Measurements from ENCODE around the gene EMX1. TPM values are rescaled to one million over a fixed set of nuclear protein-coding genes. Genes with fewer than 3 reads are reported as not detected.

EMX1 gene
- polyA plus RNA-seq, 3 donors, result not detected

DNA sequence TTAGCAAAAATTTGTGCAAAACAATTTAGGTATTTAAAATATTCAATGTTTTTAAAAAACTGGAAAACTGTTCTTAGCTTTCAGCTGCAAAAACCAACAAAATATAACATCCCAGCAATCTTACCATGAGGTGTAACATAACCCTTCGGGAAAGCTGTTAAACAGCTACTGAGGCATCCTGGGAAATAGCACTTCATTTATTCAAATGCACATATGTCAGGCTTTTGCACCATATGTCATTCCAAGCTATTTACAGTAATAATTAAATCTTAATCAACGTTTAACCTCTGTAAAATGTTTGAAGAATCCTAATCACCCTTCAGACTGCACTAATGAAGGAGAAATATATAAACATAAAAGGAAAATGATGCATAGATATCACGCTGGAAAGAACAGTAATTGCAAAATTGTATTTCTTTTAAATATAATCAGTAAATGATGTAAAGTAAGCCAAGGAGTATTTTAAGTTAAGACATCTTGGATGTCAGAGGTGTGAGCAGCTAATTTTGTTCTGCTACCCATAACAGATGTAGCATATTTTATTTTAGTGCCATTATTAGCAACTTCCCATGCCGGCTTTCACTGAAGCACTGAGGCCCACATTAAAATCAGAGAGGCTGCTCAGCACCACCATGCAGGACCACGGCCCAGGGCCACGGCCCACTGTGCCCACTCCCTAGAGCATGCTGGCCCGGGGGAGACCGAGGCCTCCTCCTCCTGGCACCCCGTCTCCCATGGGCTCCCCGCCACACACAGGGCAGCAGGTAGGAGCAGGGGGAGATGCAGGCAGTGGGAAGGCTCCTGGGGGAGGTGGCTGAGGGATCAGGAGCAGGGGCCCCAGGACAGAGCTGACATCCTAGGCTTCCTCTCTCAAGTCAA lies 30.9 kb downstream of the EMX1 start:
- H3K27ac Mint-ChIP-seq, result no peak overlapping the region
- 98% methylated on average over 6 of the region's 10 CpGs for WGBS (ENCODE audit: insufficient coverage)
- H3K9me3 Mint-ChIP-seq, result peaks cover 0 to 2% (median 0%) of the 10 kb centered on the region in 7 donors

DNA sequence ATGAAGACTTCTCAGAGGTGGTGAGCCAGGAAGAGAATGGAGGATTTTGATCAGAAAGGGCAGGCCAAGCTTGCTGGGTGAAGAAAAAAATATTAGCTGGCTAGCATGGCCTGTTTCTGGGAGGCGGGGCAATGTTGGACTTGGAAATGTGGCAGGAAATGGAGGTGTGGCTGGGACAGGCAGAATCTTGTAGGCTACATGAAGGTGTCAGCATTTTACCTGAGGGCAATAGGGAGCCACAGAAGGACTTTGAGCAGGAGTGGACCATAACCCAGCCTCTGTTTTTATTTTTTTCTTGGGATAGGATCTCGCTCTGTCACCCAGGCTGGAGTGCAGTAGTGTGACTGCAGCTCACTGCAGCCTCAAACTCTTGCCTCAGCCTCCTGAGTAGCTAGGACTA lies 31.7 kb downstream of the EMX1 start:
- no peak overlapping the region for H3K27ac Mint-ChIP-seq
- H3K27me3 ChIP-seq (ENCODE audit: control insufficient read depth in 2 of 2, insufficient read depth in 2 of 2, low read length in 2 of 2), result no peaks in the 10 kb centered on the region
- H4K20me1 ChIP-seq (ENCODE audit: insufficient read depth, low read length), result no peaks in the 10 kb centered on the region
- WGBS (ENCODE audit: insufficient coverage), result 89% methylated on average over 1 of the region's 2 CpGs
- intact Hi-C loops (cut with micrococcal nuclease), result no loop called here
- no peaks in the 10 kb centered on the region for H3K79me2 ChIP-seq (ENCODE audit: insufficient read depth, low read length)
- no peak overlapping the region for H3K4me3 ChIP-seq (replicated peaks in 1 of 3; ENCODE audit: low read depth in 2 of 3, low read length in 3 of 3)
- peaks cover 5 to 6% of the 10 kb centered on the region in 2 donors for H3K4me1 ChIP-seq (ENCODE audit: control insufficient read depth in 1 of 2, insufficient read depth in 2 of 2, low read length in 2 of 2)
- H3K4me1 Mint-ChIP-seq, result peaks cover 8% of the 10 kb centered on the region
- H3K9me3 Mint-ChIP-seq, result peaks cover 0 to 2% (median 0%) of the 10 kb centered on the region in 7 donors
- H3K36me3 ChIP-seq (replicated peaks in 1 of 2; ENCODE audit: control insufficient read depth in 1 of 2, insufficient read depth in 2 of 2, low read length in 2 of 2), result peaks cover 12 to 42% of the 10 kb centered on the region in 2 donors
- TF ChIP-seq, protein P1, sequence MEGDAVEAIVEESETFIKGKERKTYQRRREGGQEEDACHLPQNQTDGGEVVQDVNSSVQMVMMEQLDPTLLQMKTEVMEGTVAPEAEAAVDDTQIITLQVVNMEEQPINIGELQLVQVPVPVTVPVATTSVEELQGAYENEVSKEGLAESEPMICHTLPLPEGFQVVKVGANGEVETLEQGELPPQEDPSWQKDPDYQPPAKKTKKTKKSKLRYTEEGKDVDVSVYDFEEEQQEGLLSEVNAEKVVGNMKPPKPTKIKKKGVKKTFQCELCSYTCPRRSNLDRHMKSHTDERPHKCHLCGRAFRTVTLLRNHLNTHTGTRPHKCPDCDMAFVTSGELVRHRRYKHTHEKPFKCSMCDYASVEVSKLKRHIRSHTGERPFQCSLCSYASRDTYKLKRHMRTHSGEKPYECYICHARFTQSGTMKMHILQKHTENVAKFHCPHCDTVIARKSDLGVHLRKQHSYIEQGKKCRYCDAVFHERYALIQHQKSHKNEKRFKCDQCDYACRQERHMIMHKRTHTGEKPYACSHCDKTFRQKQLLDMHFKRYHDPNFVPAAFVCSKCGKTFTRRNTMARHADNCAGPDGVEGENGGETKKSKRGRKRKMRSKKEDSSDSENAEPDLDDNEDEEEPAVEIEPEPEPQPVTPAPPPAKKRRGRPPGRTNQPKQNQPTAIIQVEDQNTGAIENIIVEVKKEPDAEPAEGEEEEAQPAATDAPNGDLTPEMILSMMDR (IDR thresholded peaks at IDR 0.05), result no peak
- H3K36me3 Mint-ChIP-seq, result peaks cover 58 to 75% of the 10 kb centered on the region in 2 donors
- no peak for DNase-seq
- H3K27ac ChIP-seq (ENCODE audit: low read depth in 1 of 2, low read length in 2 of 2), result no peak overlapping the region
- no peak overlapping the region for H3K9ac ChIP-seq (ENCODE audit: insufficient read depth, low read length, poor library complexity, severe bottlenecking)
- no peaks in the 10 kb centered on the region for H3K9me3 ChIP-seq (replicated peaks in 1 of 2; ENCODE audit: control insufficient read depth in 1 of 2, insufficient read depth in 1 of 2, low read length in 2 of 2)
- H3K4me3 Mint-ChIP-seq, result no peak overlapping the region
- no peak overlapping the region for H3K4me2 ChIP-seq (replicated peaks; ENCODE audit: extremely low read depth, low read length, poor library complexity, severe bottlenecking)
- H3K27me3 Mint-ChIP-seq (ENCODE audit: low read depth in 3 of 3), result peaks cover 2 to 5% (median 3%) of the 10 kb centered on the region in 3 donors
- no peak overlapping the region for H2AFZ ChIP-seq (ENCODE audit: insufficient read depth, low read depth, low read length, poor library complexity, severe bottlenecking)

More for the DNA sequence above, 30.9 kb downstream of the EMX1 start:
- Histone ChIP-seq H3K36me3 (replicated peaks in 1 of 2; ENCODE audit: control insufficient read depth in 1 of 2, insufficient read depth in 2 of 2, low read length in 2 of 2) (peaks cover 19 to 49% of the 10 kb centered on the region in 2 donors), H3K79me2 (ENCODE audit: insufficient read depth, low read length) (no peaks in the 10 kb centered on the region), H3K9ac (ENCODE audit: insufficient read depth, low read length, poor library complexity, severe bottlenecking) (no peak overlapping the region), H3K27me3 (ENCODE audit: control insufficient read depth in 2 of 2, insufficient read depth in 2 of 2, low read length in 2 of 2) (no peaks in the 10 kb centered on the region), H4K20me1 (ENCODE audit: insufficient read depth, low read length) (no peaks in the 10 kb centered on the region), H3K4me3 (replicated peaks in 1 of 3; ENCODE audit: low read depth in 2 of 3, low read length in 3 of 3) (no peak overlapping the region), H3K4me1 (ENCODE audit: control insufficient read depth in 1 of 2, insufficient read depth in 2 of 2, low read length in 2 of 2) (peaks cover under 1% of the 10 kb centered on the region in 2 donors), H3K4me2 (replicated peaks; ENCODE audit: extremely low read depth, low read length, poor library complexity, severe bottlenecking) (no peak overlapping the region), H2AFZ (ENCODE audit: insufficient read depth, low read depth, low read length, poor library complexity, severe bottlenecking) (no peak overlapping the region), H3K27ac (ENCODE audit: low read depth in 1 of 2, low read length in 2 of 2) (no peak overlapping the region), H3K9me3 (replicated peaks in 1 of 2; ENCODE audit: control insufficient read depth in 1 of 2, insufficient read depth in 1 of 2, low read length in 2 of 2) (no peaks in the 10 kb centered on the region)
- Mint-ChIP-seq H3K27me3 (ENCODE audit: low read depth in 3 of 3) (peaks cover 2 to 5% (median 3%) of the 10 kb centered on the region in 3 donors), H3K36me3 (peaks cover 60 to 80% of the 10 kb centered on the region in 2 donors), H3K4me3 (no peak overlapping the region), H3K4me1 (no peaks in the 10 kb centered on the region)
- DNase-seq, result no peak
- TF ChIP-seq, protein P1 (IDR thresholded peaks at IDR 0.05), result no peak
- intact Hi-C loops (cut with micrococcal nuclease), result no loop called here

Data from CD14-positive monocyte (primary cell).